ENCODE data around the gene AFF1.

GRCh38 chr4:87151730-87152129 is 216.9 kb downstream of the AFF1 start:
- TF ChIP-seq CTCF (IDR thresholded peaks at IDR 0.05) (no peak), POLR2AphosphoS5 (IDR thresholded peaks at IDR 0.05; ENCODE audit: insufficient read depth in 1 of 2, low read depth in 1 of 2) (no peak), POLR2A (IDR thresholded peaks at IDR 0.05) (no peak)
